OCI-LY3 (cell line): ENCODE measurements around the gene PITRM1.

Source experiments
- H2AFZ ChIP-seq: fragments of 200-600, 300-600 bp; shearing (Covaris generic); 2 replicates; pipeline ENCODE4 v1.6.0; 2014; ENCODE audit warnings: antibody characterized with exemption, low read depth, low read length
- H3K27ac ChIP-seq: fragments of 200-600, 300-600 bp; sonication (generic); 2 replicates; pipeline ENCODE4 v1.5.1; 2014; ENCODE audit warnings: mild to moderate bottlenecking, low read length, moderate library complexity, mixed read lengths
- H3K27me3 ChIP-seq: fragments of 200-600, 300-600 bp; sonication (generic); 2 replicates; pipeline ENCODE4 v1.6.1; 2014; ENCODE audit warnings: low read depth, low read length, mixed read lengths
- H3K36me3 ChIP-seq: fragments of 200-600, 300-600 bp; sonication (generic); replicated peaks from 2 replicates; pipeline ENCODE3; 2014; ENCODE audit warnings: low read depth, low read length, mixed read lengths
- H3K4me1 ChIP-seq: fragments of 300-600, 200-600 bp; sonication (generic); 2 replicates; pipeline ENCODE4 v1.6.1; 2014; ENCODE audit warnings: low read length, mixed read lengths
- H3K4me2 ChIP-seq: fragments of 200-600, 300-600 bp; sonication (generic); 2 replicates; pipeline ENCODE4 v1.6.1; 2014; ENCODE audit warnings: low read length, mixed read lengths
- H3K4me3 ChIP-seq: fragments of 300-600, 200-600 bp; sonication (generic); 2 replicates; pipeline ENCODE4 v1.5.1; 2014; ENCODE audit warnings: antibody characterized with exemption, mild to moderate bottlenecking, low read length, moderate library complexity
- H3K79me2 ChIP-seq: fragments of 300-600, 200-600 bp; shearing (Covaris generic); 2 replicates; pipeline ENCODE4 v1.6.1; 2014; ENCODE audit warnings: mild to moderate bottlenecking, low read length, mixed read lengths
- H3K9ac ChIP-seq: fragments of 300-600, 200-600 bp; shearing (Covaris generic); 2 replicates; pipeline ENCODE4 v1.6.0; 2014; ENCODE audit warnings: mild to moderate bottlenecking, low read length, moderate library complexity
- H3K9me3 ChIP-seq: fragments of 200-600, 300-600 bp; shearing (Covaris generic); 2 replicates; pipeline ENCODE4 v1.6.1; 2014; ENCODE audit warnings: low read length, mixed read lengths; ENCODE audit not compliant: insufficient read depth
- H4K20me1 ChIP-seq: fragments of 200-600, 300-600 bp; sonication (generic); 2 replicates; pipeline ENCODE4 v1.6.1; 2016; ENCODE audit warnings: low read length, mixed read lengths; ENCODE audit not compliant: insufficient read depth
- CTCF ChIP-seq: fragments of 200-600, 300-600 bp; sonication (generic); IDR thresholded peaks from 2 replicates; pipeline ENCODE4 v1.5.1; 2014; ENCODE audit warnings: antibody characterized with exemption, low read length, low read depth
- EZH2phosphoT487 ChIP-seq: fragments of 200-600 bp; shearing (Covaris generic); IDR thresholded peaks from 2 replicates; pipeline ENCODE4 v1.6.1; 2018; ENCODE audit warnings: antibody characterized with exemption, mixed run types, low read depth

PITRM1 gene

GRCh38 chr10:3096149-3096548, 76.4 kb downstream of the PITRM1 start:
- H3K4me1 ChIP-seq: no peaks in the 10 kb centered on the region
- peaks cover 63% of the 10 kb centered on the region for H4K20me1 ChIP-seq
- H3K9ac ChIP-seq: no peak overlapping the region
- H2AFZ ChIP-seq: no peak overlapping the region
- H3K27me3 ChIP-seq: no peaks in the 10 kb centered on the region
- H3K36me3 ChIP-seq: peaks cover 29% of the 10 kb centered on the region
- no peaks in the 10 kb centered on the region for H3K9me3 ChIP-seq
- no peak overlapping the region for H3K27ac ChIP-seq
- no peak for TF ChIP-seq EZH2phosphoT487
- no peak for TF ChIP-seq CTCF
- no peak overlapping the region for H3K4me2 ChIP-seq
- H3K79me2 ChIP-seq: peaks cover 75% of the 10 kb centered on the region
- no peak overlapping the region for H3K4me3 ChIP-seq

- TF ChIP-seq CTCF (no peak), EZH2phosphoT487 (no peak)
- H3K4me1 ChIP-seq: no peaks in the 10 kb centered on the region
- no peaks in the 10 kb centered on the region for H3K27me3 ChIP-seq
- peaks cover 69% of the 10 kb centered on the region for H4K20me1 ChIP-seq
- peaks cover 35% of the 10 kb centered on the region for H3K36me3 ChIP-seq
- H3K4me3 ChIP-seq: no peak overlapping the region
- H3K9me3 ChIP-seq: no peaks in the 10 kb centered on the region
- H3K4me2 ChIP-seq: no peak overlapping the region
- peaks cover 81% of the 10 kb centered on the region for H3K79me2 ChIP-seq
- H3K27ac ChIP-seq: no peak overlapping the region
- no peak overlapping the region for H3K9ac ChIP-seq
- no peak overlapping the region for H2AFZ ChIP-seq
These were observed 77.0 kb downstream of the PITRM1 start for GRCh38 chr10:3095373-3096139.

GRCh38 chr10:3094609-3095036, 78.0 kb downstream of the PITRM1 start:
- Histone ChIP-seq H3K4me3 (no peak overlapping the region), H3K9ac (no peak overlapping the region), H3K4me1 (no peaks in the 10 kb centered on the region), H3K4me2 (no peak overlapping the region), H3K79me2 (peaks cover 88% of the 10 kb centered on the region), H3K27me3 (no peaks in the 10 kb centered on the region), H3K36me3 (peaks cover 34% of the 10 kb centered on the region), H3K27ac (no peak overlapping the region), H2AFZ (no peak overlapping the region), H4K20me1 (peaks cover 77% of the 10 kb centered on the region), H3K9me3 (no peaks in the 10 kb centered on the region)
- TF ChIP-seq CTCF: no peak
- no peak for TF ChIP-seq EZH2phosphoT487

DNA sequence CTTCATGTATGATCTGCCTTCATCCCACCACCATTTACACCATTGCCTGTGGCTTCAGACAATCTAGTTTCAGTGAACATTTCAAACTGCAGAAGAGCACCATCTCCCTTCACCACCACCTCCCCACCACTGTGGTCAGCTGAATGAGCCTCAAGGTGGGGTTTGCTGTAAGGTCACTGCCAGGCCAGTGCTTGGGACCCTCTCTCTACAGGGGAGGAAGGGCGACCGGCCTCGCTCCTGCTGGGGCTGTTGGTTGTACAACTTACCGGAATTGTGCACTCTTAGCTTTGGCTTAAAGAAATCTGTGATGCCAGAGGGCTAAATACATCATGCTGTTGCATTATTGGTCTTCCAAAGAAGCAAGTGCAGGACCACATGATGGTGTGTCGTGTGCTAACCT, 78.6 kb downstream of the PITRM1 start:
- TF ChIP-seq CTCF: no peak
- TF ChIP-seq EZH2phosphoT487: no peak
- H4K20me1 ChIP-seq: peaks cover 75% of the 10 kb centered on the region
- no peaks in the 10 kb centered on the region for H3K27me3 ChIP-seq
- H2AFZ ChIP-seq: no peak overlapping the region
- no peak overlapping the region for H3K4me2 ChIP-seq
- no peak overlapping the region for H3K9ac ChIP-seq
- H3K79me2 ChIP-seq: peaks cover 87% of the 10 kb centered on the region
- no peaks in the 10 kb centered on the region for H3K4me1 ChIP-seq
- H3K27ac ChIP-seq: no peak overlapping the region
- peaks cover 34% of the 10 kb centered on the region for H3K36me3 ChIP-seq
- H3K9me3 ChIP-seq: no peaks in the 10 kb centered on the region
- H3K4me3 ChIP-seq: no peak overlapping the region
